Measurements from ENCODE around the gene CYP4Z1.
A peak's percentile ranks its signal among the peaks of the same experiment; 100 is the strongest.
"Not testable (repeated sequence)": the region's sequence is repeated elsewhere in the genome, so short reads cannot be mapped to it uniquely, and the experiment has no call there.

CYP4Z1 gene

GRCh38 chr1:47067097-47067594 is at the start of gene CYP4Z1:
CYP4Z1 (plus strand) TSS chr1:47067231; CDS start chr1:47067491, 260 bp downstream.
- no peak for DNase-seq

GRCh38 chr1:47021070-47021469 is 46.0 kb upstream of the CYP4Z1 start:
- DNase-seq: no peak

GRCh38 chr1:47023268-47024140 is 43.5 kb upstream of the CYP4Z1 start, which contains the start of gene CYP4X1:
CYP4X1 (plus strand) TSS chr1:47023669; CDS start chr1:47023818, 149 bp downstream.
- DNase-seq: peak; percentile 89

- peak; percentile 88 for DNase-seq
Observed at GRCh38 chr1:47024141-47024801, 42.8 kb upstream of the CYP4Z1 start.

- no peak for DNase-seq
Observed at GRCh38 chr1:47030170-47030805, 36.7 kb upstream of the CYP4Z1 start.

- peak; percentile 76 for DNase-seq
Observed at GRCh38 chr1:47031059-47031458, 36.0 kb upstream of the CYP4Z1 start.

- no peak for DNase-seq
Observed at GRCh38 chr1:47031585-47031984, 35.4 kb upstream of the CYP4Z1 start.

DNA sequence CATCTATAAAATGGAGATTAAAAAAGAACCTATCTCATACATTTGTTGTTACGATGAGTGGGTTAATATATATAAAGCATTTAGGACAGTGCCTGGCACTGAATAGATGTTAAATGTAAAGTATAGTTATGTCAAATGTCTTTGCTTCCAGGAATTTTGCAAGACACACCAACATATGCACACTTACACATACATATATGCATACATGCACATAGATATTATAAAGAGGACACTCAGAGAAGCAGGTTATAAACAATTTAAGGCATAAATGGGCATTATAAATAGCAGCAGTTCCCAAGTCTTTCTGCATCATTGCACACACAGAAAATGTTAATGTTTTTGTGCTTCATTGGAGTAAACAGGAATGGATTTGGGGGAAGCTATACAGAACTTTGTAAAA is 30.3 kb upstream of the CYP4Z1 start:
- no peak for DNase-seq

- no peak for DNase-seq
Observed at GRCh38 chr1:47059376-47059775, 7.7 kb upstream of the CYP4Z1 start.

- peak; percentile 66 for DNase-seq
Observed at GRCh38 chr1:47069080-47069479, 2.0 kb downstream of the CYP4Z1 start.

DNA sequence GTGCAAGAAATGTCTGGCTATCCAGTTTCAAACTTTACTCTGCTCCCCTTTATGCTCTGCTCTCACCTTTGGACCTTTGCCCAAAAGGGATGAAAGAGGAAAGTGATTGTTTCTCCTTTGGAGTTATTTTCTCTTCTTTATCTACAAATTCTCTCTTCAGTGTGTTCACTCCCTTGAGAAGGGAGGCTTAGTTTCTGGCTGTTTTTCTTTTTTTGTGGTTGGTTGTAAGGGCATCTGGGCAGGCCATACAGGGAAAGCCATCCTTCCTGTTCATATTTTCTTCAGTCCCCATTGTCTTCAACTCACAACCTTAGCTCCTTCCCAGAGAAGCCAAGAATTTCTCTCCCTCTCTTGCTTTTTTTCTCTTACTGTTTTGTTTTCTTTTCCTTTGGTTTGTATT is 2.5 kb downstream of the CYP4Z1 start:
- DNase-seq: peak; percentile 26

- peak; percentile 13 for DNase-seq
Observed at GRCh38 chr1:47089356-47089755, 22.3 kb downstream of the CYP4Z1 start.

DNA sequence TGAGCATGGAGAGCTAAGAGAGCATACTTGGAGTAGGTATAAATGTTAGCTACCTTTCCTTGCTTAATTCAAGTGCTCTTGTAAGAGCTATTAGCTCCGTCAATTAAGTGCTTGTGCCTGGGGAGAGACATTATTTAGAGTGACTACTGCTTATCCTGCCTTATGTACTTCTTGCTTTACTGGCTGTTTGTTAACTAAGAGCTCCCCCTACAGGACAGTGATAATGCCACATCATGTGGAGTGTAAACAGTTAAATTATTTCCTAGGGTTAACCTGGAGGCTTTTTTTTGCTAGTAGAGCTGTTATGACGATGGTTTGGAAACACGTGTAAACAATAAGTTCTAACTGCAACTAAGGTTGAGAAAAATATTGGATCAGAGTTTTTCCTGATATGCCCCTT is 24.4 kb downstream of the CYP4Z1 start:
- peak; percentile 58 for DNase-seq

DNA sequence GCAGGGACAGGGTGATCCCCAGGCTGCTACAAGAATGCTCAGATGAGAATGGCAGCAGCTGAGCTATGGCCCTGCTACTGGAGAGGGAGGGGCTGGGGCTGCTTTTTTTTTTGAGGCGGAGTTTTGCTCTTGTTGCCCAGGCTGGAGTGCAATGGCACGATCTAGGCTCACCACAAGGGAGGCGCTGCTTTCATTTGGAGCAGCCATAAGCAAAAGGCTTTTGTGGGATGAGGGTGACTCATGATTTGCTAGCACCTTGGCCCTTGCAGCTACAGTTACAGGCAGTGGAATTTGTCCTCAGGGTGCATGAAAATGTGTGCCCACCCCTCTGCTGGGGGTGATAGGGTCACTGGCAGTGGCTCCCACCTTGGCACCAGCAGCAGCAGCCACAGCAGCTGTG is 37.8 kb downstream of the CYP4Z1 start:
- DNase-seq: no peak

- DNase-seq: no peak
Observed at GRCh38 chr1:47106792-47107191, 39.8 kb downstream of the CYP4Z1 start.

- DNase-seq: peak; percentile 14
Observed at GRCh38 chr1:47107851-47108574, 41.0 kb downstream of the CYP4Z1 start.

DNA sequence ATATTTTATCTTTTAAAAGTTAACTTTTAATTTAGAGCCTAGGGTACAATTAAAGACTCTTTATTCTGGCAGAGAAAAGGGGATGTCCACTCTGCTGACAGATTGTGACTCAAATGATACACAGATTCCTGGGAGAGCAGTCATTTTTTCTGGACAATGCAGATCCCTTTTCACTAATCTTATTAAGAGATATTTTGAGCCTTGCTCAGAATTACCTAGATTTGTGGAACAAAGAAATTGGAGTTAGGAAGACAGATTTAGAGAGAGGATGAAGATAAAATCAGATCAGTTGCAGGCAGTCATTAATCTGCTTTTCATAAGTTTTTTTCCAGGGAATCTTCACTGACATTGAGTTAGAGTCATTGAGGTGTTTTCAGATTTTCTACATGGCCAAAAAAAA is 42.5 kb downstream of the CYP4Z1 start:
- not testable (repeated sequence) for DNase-seq

GRCh38 chr1:47113178-47113577 is 46.1 kb downstream of the CYP4Z1 start:
- no peak for DNase-seq

GRCh38 chr1:47121039-47121438 is 54.0 kb downstream of the CYP4Z1 start:
- not testable (repeated sequence) for DNase-seq

- DNase-seq: not testable (repeated sequence)
Observed at GRCh38 chr1:47124834-47125233, 57.8 kb downstream of the CYP4Z1 start.

- DNase-seq: not testable (repeated sequence)
Observed at GRCh38 chr1:47126997-47127396, 60.0 kb downstream of the CYP4Z1 start.

- DNase-seq: no peak
Observed at GRCh38 chr1:47128221-47128620, 61.2 kb downstream of the CYP4Z1 start.

GRCh38 chr1:47128854-47129253 is 61.8 kb downstream of the CYP4Z1 start:
- not testable (repeated sequence) for DNase-seq
